COLO668 (cell line): ENCODE results near the gene PATJ.
"Not testable (repeated sequence)": the region's sequence is repeated elsewhere in the genome, so short reads cannot be mapped to it uniquely, and the experiment has no call there.

ENCODE experiments used
- DNase-seq: peaks from one replicate; lab custom pipeline; 2025; ENCODE audit not compliant: unreplicated experiment; lab: John Stamatoyannopoulos, UW

The PATJ gene

DNA sequence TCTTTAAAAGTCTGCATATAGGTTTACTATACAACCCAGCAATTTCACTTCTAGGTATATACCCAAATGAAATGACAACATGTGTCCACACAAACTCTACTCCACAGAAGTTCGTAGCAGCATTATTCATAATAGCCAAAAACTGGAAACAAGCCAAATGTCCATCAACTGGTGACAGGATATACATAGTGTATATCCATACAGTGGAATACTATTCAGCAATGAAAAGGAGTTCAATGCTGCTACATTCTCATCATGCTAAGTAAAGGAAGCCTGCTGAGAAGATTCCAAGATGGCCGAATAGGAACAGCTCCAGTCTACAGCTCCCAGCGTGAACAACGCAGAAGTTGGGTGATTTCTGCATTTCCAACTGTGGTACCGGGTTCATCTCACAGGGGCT lies 200.6 kb downstream of the PATJ start:
- DNase-seq, result no peak

DNA sequence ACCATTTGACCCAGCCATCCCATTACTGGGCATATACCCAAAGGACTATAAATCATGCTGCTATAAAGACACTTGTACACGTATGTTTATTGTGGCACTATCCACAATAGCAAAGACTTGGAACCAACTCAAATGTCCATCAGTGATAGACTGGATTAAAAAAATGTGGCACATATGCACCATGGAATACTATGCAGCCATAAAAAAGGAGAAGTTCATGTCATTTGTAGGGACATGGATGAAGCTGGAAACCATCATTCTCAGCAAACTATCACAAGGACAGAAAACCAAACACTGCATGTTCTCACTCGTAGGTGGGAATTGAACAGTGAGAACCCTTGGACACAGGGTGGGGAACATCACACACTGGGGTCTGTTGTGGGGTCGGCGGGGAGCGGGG lies 206.4 kb downstream of the PATJ start:
- DNase-seq, result not testable (repeated sequence)

DNA sequence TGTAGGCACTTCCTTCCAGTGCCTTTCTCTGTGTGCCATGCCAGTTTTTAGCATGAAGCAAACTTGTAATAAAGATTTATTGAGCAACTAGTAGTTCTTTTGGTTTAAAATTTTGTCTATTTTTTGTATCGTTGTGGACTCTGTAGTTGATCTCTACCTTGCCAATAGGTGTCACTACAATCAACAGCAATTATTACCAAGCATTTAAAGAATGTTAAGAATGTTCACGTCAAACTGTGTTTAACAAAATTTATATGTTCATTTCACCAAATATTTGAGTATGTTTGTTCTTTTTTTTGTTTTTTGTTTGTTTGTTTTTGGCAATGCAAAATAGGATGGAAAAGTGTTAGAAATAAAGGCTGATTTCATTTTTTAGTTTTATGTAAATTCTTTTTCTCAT lies 208.1 kb downstream of the PATJ start:
- no peak for DNase-seq

DNA sequence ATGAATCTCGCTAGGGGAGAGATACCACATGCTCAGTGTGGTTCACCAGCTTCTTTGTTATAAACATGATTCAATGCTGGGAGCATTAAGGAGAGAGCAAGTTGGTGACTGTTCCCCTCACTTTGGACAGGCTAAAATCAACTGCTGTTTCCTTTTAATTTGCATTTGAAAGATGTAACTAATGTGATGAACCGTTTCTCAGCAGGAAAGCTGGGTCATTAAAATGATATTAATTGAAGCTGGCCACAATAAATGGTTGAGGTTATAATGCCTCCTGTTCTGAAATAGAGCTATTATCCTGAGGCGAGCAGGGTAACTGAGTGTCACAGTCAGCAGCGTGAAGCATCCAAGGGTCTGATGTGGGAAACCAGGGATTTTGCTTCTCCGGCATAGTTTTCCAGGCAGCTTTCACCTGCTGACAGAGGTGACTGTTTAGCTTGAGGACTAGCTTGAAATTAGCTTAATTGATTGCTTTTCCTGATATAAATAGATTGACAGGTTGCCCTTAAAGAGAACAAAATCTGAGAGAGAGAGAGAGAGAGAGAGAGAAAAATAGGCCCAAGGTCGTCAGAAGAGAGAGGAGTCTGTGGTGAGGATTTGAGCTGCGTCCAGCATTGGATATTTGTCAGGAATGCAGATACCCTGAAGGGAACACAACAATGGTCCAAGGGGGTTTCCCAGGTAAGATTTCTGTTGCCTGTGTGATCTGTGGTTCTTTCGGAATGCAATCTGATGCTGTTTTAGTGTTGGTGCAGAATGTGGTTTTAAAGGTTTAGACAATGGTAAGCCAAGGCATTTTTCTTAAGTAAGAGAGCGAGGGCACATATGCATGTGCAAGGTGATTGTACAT lies 209.7 kb downstream of the PATJ start:
- no peak for DNase-seq

DNA sequence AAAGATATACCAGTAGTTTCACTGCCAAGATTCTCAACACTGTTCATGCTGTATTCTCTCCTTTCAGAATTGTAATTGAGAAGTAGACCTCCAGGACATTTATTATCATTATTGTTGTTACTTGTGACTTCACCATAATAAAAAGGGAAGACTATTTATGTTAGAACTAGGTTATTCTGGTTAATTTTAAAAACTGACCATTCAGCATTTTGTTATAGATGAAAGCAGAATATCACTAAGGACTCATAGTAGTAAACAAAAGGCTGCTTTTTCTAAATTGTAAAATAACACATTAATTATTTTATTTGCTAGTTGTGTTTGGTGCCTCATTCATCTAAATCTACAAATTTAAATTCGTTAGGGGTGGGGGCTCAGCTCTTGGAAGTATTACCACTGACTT lies 210.4 kb downstream of the PATJ start:
- DNase-seq, result no peak

DNA sequence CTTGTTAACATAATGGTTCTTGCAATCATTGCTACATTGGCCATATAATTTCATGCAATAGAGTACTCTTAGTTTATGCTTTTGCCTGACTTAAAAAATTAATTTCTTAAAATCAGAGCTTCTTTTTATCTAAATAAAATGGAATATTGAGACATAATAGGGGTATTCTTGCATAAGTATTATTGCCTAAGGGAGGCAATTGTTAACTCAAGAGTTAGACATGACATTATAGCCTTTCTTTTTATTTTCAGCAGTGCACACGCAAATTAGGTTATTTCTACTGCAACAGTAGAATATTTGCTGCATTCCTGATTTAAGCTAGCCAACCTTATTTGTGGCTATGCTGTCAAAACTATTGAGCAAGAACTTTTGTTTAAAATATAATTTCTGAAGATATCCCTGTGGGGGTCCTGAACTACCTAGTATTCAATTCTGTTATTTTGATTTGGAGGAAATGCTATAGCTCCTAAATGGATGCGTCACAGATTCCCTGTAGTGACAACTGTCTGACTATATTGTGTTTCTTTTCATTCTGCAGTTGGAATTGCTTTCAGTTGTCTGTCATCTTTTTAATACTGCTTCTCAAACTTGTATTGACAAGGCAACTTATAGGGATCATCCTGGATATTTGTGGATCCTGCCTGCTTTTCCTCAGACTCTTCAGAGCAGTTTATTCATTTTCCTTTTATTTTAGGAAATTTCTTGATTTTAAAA lies 211.0 kb downstream of the PATJ start:
- DNase-seq, result no peak

DNA sequence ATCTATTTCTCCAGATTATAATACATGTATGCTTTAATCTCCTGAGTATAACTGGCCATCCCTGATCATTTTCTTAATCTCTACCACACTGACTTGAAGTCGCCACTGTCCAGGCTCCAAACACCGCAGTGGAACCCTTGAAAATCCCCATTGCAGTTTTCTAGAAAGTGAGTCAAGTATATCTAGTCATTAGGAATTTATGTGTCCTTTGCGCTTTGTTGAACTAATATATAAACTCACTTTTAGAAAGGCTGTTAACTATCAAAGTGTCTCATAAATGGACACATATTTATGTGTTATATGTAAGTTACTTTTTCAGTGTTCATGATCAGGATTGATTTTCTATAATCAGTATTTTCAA lies 211.5 kb downstream of the PATJ start:
- DNase-seq, result no peak

DNA sequence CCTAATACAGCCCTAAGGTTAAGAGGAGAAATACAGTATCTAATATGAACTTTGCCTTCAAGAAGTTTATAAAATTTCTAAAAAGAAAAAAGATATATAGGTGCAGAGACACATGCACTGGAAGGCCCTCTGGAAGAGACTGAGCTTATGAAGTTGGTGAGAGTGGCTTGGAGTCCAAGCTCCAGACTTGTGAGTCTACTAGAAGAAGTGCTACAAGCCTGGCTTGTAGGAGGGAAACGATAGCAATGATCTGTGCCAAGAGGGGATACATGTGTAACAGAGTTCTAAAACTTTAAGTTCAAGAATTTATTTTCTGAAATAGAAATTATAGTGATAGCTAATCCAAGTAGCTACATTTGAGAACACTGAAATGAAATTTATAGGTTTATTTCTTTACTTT lies 213.0 kb downstream of the PATJ start:
- no peak for DNase-seq

DNA sequence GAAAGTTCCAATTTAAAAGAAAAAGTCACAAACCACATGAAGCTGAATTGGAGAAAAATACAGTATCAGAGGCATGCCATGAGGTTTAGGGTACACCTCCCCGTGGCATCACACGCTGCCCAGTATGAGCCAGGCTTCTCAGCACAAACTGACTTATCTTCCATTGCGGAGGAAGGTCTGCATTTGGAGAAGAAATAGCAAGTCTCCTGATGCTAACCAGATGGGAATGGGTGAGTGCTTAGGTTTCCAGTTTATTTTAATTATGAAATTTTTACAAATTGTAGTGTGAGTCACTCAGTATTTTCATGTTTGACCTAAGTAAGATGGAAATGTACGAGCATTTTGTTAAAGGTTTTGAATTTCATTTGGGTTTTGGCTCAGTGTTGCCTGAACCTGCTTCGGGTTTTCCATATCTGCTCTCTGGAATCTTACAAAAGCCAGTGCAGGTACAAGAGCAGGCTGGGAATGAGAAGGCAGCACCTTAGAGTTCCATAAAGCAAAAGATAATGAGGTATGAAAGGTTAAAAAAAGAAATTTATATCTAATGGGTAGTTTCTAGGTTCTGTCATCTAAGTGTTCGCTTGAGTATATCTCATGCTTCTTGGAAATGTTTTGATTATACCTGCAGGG lies 213.9 kb downstream of the PATJ start:
- DNase-seq, result no peak

DNA sequence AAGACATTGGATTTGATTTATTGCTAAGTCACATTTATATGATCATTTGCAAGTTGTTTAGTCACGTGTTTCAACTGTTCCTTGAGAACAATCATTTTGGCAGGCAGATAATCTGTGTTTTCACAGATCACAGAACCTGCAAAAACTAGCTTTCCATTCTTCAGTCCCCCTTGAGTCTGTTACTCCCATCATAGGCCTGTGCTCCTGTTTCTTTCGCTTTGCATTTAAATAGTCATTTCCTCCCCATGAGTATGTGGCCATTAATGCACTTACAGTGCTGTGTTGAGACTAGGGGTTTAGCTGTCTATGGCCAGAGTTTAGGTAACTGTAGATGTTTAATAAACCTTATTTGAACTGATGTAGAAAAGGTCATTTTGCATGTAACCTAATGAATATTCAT lies 214.5 kb downstream of the PATJ start:
- DNase-seq, result no peak

DNA sequence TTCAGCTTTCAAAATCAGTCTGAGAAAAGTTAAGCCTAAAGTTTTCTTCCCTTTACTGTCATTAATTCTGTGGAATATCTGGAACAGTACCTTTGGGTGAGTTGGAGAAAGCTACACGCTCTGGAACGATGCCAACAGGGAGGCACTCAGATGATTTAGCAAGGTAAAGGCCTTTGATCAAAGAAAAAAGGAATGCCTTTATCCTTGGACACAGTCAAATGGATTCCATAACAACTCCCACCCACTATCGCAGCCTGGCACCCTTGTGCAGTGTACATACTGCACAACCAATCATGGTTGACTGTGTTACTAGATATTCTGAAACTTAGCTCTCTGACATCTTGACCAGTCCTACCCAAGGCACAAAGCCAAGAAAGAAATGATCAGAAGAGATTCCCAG lies 218.7 kb downstream of the PATJ start:
- no peak for DNase-seq

DNA sequence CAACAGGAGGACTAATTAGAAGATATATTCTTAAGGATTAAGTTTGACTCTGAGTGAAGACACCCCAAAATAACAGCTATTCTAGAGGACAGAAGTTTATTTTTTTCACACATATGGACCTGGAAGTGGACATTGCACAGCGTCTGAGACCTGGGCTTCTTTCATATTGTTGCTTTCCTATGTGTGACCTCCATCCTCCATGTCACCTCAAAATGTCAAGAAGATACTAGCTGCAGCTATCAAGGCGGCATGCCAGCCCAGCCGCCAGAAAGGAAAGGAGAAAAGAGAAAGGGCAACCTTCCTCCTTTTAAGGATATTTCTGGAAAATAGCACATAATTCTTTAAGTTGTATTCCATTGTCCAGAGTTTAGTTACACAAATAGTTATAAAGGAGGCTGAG lies 220.4 kb downstream of the PATJ start:
- DNase-seq, result no peak

DNA sequence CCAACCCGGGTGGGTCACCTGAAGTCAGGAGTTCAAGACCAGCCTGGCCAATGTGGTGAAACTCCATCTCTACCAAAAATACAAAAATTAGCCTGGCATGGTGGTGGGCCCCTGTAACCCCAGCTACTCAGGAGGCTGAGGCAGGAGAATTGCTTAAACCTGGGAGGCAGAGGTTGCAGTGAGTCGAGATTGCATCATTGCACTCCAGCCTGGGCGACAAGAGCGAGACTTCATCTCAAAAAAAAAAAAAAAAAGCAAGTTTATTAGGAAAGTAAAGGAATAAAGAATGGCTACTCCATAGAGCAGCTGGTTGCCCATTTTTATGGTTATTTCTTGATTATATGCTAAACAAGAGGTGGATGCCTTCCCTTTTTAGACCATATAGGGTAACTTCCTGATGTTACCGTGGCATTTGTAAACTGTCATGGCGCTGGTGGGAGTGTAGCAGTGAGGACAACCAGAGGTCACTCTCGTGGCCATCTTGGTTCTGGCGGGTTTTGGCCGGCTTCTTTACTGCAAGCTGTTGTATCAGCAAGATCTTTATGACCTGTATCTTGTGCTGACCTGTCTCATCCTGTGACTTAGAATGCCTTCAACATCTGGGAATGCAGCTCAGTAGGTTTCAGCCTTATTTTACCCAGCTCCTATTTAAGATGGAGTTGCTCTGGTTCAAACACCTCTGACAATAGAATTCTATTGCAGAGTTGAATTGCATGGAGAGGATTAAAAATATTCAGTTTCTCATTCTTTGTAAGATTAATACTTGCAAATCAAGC lies 224.4 kb downstream of the PATJ start:
- DNase-seq, result not testable (repeated sequence)

DNA sequence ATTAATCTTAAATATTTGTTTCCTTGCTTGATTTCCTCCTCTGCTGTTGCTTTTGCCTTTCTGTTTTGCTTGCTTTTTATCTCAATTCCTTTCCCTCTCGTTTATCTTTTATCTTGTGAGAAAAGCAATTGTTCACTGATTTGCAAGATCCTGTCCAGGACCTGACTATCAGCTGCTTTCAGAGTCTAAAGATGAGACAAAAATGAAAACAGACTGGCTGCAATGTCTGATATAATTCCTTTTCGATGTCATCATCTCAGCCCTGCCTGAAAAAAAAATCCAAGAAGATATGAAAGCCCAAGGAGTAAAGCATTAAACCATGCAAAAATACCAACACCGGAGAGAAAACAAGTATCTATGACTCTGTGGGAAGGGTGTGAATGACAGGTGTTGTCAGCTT lies 225.5 kb downstream of the PATJ start:
- no peak for DNase-seq

DNA sequence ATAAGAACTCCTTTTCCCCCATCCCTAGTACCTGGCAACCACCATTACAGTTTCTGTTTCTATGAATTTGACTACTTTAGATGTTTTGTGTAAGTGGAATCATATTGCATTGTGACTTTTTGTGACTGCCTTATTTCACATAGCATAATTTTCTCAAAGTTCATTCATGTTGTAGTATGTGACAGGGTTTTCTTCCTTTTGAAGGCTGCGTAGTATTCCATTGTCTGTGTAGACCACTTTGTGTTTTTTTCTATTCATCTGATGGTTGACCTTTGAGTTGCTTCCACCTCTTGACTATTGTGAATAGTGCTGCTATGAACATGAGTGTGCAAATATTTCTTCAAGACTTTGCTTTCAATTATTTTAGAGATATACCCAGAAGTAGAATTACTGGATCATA lies 226.6 kb downstream of the PATJ start:
- no peak for DNase-seq

DNA sequence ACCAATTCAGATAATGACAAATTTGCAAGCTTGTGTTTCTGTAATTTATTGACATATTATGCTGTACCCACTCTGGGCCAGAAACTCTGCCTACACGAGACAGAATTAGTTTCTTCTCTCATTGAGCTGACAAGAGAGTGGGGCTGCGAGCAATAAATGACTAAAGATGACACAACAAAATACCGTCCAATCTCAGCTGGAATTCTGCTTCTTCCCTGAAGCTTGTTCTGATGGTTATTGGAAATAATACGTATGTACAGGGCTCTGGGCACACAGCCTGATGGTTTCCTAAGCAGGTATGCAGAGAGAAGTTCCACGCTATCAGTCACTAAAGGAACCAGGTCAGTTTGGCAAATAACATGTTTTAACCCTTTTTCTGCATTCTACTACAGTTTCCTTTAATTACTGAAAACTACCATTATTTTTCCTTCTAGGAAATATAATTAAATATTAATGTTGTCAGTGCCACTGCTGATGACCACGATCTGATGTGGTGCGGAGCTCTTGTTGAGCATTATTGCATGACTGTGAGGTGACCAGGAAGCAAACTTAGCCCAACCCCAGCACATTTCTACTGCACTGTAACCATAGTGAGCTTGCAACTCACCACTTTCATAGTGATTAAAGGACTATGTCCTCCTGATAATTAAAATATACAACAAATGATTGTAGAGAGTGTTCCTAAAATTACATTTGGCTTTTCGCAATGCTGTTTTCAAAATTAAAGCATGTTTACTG lies 231.0 kb downstream of the PATJ start:
- no peak for DNase-seq

DNA sequence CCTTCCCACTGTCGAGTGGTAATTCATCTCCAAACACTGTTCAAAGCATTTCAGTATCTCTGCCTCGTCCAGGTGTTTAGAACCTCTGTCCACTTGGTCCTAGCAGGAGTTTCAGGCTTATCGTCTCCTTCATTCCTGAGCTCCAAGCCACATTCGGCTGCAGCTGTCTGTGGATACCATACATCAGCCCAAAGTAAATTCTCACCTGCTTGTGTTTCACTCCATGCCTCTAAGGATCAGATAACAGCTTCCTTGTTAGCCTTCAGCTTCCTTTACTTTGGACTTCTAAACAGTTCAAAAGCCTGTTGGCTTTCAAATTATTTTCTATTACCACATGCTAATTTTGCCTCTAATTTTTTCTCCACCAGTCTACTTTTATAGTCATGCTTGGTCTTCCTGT lies 233.4 kb downstream of the PATJ start:
- DNase-seq, result no peak

DNA sequence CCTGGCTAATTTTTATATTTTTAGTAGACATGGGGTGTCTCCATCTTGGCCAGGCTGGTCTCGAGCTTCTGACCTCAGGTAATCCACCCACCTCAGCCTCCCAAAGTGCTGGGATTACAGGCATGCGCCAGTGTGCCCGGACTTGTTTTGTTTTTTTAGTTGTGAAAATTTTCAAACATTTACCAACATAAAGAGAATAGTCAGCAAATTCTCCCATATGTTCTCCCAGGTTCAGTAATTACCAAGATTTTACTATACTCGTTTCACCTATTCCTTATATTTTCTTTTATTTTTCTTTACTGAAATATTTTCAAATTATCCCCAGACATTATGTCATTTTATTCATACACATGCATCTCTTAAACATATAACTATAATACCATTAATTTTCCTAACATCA lies 234.3 kb downstream of the PATJ start:
- no peak for DNase-seq

DNA sequence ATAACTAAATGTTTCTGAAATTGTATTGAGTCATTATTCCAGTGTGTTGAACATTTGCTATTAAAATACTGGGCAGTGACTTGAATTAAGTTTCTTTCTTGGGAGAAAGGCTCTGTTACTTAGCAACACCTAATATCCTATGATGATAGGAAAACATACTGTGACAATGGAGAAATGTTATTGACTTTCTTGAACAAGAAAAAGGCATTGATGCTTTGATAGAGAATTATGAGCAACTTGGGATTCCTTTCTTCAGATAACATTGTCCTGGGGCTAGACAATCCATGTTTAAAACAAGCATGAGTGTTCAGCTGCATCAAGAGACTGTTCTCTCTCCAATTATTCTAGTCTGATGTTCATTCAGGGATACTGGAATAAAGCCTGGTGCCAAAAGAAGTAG lies 236.5 kb downstream of the PATJ start:
- DNase-seq, result no peak

DNA sequence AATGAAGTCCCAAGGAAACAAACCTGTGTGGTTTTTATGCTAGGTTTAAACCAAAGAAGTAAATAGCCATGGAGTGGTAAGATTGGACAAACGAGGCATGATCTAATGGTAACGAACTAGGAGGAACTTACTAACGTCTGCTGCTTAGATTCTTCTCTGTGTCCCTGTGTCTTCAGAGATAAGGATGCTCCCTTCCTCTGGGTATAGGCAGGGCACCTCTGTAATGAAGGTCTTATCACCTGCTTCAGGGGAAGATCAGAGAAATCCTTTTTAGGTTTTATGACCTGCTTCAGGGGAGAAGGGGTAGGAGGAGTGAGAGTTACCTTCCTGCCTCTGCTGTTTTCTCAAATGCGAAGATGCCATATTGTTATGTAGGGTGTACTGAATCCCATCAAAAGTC lies 237.4 kb downstream of the PATJ start:
- no peak for DNase-seq

DNA sequence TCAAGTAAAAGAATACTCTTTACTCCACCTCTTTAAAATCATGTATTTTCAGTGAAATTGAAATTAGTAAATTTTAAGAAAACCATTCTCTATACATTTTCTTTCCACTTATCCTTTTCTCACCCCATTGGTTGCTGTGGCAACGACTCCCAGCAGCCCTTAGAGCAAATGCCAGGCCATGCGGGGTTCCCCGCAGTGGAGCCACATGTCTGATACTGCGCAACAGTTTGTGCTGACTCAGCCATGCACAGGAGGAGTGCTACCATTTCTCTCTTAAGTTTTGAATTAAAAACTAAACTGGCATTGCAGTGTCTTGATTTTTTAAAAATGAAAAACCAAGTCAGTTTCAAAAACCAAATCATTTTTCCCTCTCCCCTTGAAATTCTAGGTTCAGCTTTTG lies 238.3 kb downstream of the PATJ start:
- DNase-seq, result no peak
